ENCODE data around the gene OR6T1.

OR6T1 gene

DNA sequence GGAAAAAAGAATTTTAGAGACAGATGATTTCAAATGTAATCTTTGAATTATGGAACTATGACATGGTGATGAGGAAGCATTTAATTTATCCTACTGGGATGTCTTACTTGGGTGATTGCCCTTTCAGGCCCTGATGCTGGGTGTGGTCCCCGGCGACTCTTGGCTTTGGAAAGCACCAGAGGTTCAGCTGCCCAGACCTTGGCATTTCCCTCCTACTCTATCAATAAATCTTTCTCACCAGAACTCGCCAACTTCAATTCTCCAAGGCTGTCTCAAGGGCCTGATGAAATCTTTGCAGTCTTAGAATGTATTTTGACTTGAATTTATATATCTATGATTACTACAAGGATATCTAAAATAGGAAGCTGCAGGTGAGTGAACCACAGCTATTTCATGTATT, 22.7 kb downstream of the OR6T1 start:
- H3K27me3 ChIP-seq (ENCODE audit: control insufficient read depth in 2 of 2, insufficient read depth in 2 of 2, low read length in 2 of 2), result no peaks in the 10 kb centered on the region
- H3K4me3 ChIP-seq (ENCODE audit: low read length in 2 of 2), result no peak overlapping the region
- no peaks in the 10 kb centered on the region for H3K4me1 ChIP-seq (ENCODE audit: control insufficient read depth in 2 of 2, insufficient read depth in 2 of 2, low read length in 2 of 2)
- H3K9me3 ChIP-seq (ENCODE audit: control insufficient read depth in 2 of 2, low read length in 2 of 2), result no peaks in the 10 kb centered on the region
- no peak overlapping the region for H3K9ac ChIP-seq (ENCODE audit: low read depth in 1 of 2, low read length in 2 of 2)
- H3K27ac ChIP-seq (ENCODE audit: low read depth in 2 of 2, low read length in 2 of 2), result no peak overlapping the region
- H3K36me3 ChIP-seq (ENCODE audit: control insufficient read depth in 2 of 2, insufficient read depth in 2 of 2, low read length in 2 of 2), result no peaks in the 10 kb centered on the region

DNA sequence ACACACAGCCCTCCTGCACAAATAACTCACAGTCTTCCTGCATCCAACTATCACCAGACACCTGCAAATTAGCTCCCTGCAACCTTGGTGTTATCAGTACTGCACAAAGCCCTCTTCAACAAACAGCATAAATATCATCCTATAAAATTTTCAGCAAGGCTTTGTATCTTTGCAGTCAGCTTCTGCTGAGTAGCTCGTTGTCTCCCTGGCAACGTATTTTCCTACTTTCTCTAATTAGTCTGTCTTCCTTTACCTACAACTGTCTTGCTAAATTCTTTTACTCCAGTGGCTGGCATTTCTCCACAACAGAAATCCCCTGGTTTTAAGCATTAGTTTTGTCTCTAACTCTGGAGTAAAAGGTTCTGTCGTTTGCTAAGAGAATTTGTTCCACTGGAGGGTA, 37.8 kb downstream of the OR6T1 start:
- Histone ChIP-seq H3K27ac (ENCODE audit: low read depth in 2 of 2, low read length in 2 of 2) (no peak overlapping the region), H3K4me3 (ENCODE audit: low read length in 2 of 2) (no peak overlapping the region), H3K4me1 (ENCODE audit: control insufficient read depth in 2 of 2, insufficient read depth in 2 of 2, low read length in 2 of 2) (no peaks in the 10 kb centered on the region), H3K9me3 (ENCODE audit: control insufficient read depth in 2 of 2, low read length in 2 of 2) (no peaks in the 10 kb centered on the region), H3K27me3 (ENCODE audit: control insufficient read depth in 2 of 2, insufficient read depth in 2 of 2, low read length in 2 of 2) (no peaks in the 10 kb centered on the region), H3K36me3 (ENCODE audit: control insufficient read depth in 2 of 2, insufficient read depth in 2 of 2, low read length in 2 of 2) (no peaks in the 10 kb centered on the region), H3K9ac (ENCODE audit: low read depth in 1 of 2, low read length in 2 of 2) (no peak overlapping the region)

DNA sequence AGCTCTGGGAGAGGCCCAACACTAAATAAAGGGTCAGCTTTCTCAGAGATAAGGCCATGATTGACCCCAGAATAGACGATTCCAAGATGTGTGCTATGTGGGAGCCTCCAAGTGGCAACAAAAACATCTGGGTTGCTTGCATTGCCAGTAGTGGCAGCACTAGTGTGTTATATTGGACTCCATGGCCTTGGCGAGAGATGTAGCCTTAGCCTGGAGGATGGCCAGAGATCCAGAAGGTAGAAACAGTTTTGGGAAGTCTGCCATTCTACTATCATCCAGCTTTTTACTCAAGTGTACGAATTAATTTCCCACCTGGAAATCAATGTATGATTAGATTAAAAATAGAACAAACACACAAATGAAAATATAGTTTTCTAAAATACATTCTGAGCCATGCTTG, 38.7 kb downstream of the OR6T1 start:
- H3K4me3 ChIP-seq (ENCODE audit: low read length in 2 of 2), result no peak overlapping the region
- no peak overlapping the region for H3K27ac ChIP-seq (ENCODE audit: low read depth in 2 of 2, low read length in 2 of 2)
- H3K9ac ChIP-seq (ENCODE audit: low read depth in 1 of 2, low read length in 2 of 2), result no peak overlapping the region
- no peaks in the 10 kb centered on the region for H3K9me3 ChIP-seq (ENCODE audit: control insufficient read depth in 2 of 2, low read length in 2 of 2)
- H3K4me1 ChIP-seq (ENCODE audit: control insufficient read depth in 2 of 2, insufficient read depth in 2 of 2, low read length in 2 of 2), result no peaks in the 10 kb centered on the region
- no peaks in the 10 kb centered on the region for H3K27me3 ChIP-seq (ENCODE audit: control insufficient read depth in 2 of 2, insufficient read depth in 2 of 2, low read length in 2 of 2)
- no peaks in the 10 kb centered on the region for H3K36me3 ChIP-seq (ENCODE audit: control insufficient read depth in 2 of 2, insufficient read depth in 2 of 2, low read length in 2 of 2)

DNA sequence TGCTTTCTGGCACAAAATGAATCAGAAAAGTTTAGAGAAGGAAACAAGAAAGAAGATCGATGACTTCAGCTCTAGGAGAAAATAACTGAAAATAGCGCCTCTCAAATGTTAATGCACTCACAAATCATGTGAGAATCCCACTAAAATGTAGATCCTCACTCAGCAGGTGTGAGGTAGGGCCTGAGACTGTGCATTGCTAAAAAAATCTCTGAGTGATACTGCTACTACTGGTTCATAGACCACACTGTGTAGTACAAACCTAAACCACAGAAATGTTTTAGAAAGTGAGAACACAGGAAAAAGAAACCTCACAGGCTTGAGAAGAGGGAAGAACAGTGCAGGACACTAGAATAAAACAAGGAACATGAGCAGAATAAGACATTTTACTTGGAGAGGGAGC, 39.7 kb downstream of the OR6T1 start:
- Histone ChIP-seq H3K4me3 (ENCODE audit: low read length in 2 of 2) (no peak overlapping the region), H3K9me3 (ENCODE audit: control insufficient read depth in 2 of 2, low read length in 2 of 2) (no peaks in the 10 kb centered on the region), H3K27me3 (ENCODE audit: control insufficient read depth in 2 of 2, insufficient read depth in 2 of 2, low read length in 2 of 2) (no peaks in the 10 kb centered on the region), H3K27ac (ENCODE audit: low read depth in 2 of 2, low read length in 2 of 2) (no peak overlapping the region), H3K36me3 (ENCODE audit: control insufficient read depth in 2 of 2, insufficient read depth in 2 of 2, low read length in 2 of 2) (no peaks in the 10 kb centered on the region), H3K4me1 (ENCODE audit: control insufficient read depth in 2 of 2, insufficient read depth in 2 of 2, low read length in 2 of 2) (no peaks in the 10 kb centered on the region), H3K9ac (ENCODE audit: low read depth in 1 of 2, low read length in 2 of 2) (no peak overlapping the region)

DNA sequence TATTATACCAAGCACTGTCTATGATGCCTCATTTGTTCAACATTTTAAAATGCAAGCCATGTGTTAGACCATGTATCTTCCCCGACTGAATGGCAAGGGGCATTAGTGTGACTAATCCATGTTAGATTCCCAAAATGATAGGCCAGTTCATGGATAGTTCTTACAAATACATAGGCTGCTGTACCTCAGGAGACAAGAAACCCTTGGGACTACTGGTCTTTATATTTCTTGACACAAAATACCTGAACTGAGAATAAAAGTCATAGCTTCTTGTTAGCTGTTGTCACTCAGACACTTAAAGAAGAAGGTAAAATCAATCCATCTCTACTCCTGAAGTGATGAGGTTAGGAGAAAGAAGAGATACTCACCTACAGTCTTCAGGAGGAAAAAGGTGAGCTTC, 41.8 kb downstream of the OR6T1 start, which contains the start of gene OR8D4:
Gene OR8D4, plus strand, starts transcription at position 301 of the 400 bp plus-strand sequence. CDS start 4,265 bp downstream, outside the sequence.
- Histone ChIP-seq H3K4me3 (ENCODE audit: low read length in 2 of 2) (no peak within 1 kb of the TSS), H3K36me3 (ENCODE audit: control insufficient read depth in 2 of 2, insufficient read depth in 2 of 2, low read length in 2 of 2) (no peaks in the 10 kb centered on the region), H3K27me3 (ENCODE audit: control insufficient read depth in 2 of 2, insufficient read depth in 2 of 2, low read length in 2 of 2) (no peaks in the 10 kb centered on the region), H3K4me1 (ENCODE audit: control insufficient read depth in 2 of 2, insufficient read depth in 2 of 2, low read length in 2 of 2) (no peaks in the 10 kb centered on the region), H3K27ac (ENCODE audit: low read depth in 2 of 2, low read length in 2 of 2) (no peak within 1 kb of the TSS), H3K9ac (ENCODE audit: low read depth in 1 of 2, low read length in 2 of 2) (no peak within 1 kb of the TSS), H3K9me3 (ENCODE audit: control insufficient read depth in 2 of 2, low read length in 2 of 2) (no peaks in the 10 kb centered on the region)

DNA sequence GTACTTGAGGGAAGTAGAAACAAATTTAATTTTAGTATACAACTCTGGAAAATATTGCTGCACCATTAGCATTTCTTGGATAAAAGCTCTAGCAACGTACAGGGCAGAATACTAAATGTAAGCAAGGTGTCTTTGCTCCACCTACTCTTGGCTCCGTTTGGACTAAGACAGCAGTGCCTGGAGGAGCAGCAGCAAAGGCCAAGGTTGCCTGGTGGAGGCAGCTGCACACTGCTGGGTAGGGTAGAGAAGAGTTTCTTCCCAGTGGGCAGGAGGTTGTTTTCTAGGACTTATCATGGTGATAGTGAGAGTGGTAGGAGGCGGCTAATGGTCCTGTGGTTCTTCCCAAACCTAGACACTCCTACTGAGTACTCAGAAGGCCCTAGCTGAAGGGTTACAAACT, 43.8 kb downstream of the OR6T1 start:
- Histone ChIP-seq H3K9me3 (ENCODE audit: control insufficient read depth in 2 of 2, low read length in 2 of 2) (no peaks in the 10 kb centered on the region), H3K4me3 (ENCODE audit: low read length in 2 of 2) (no peak overlapping the region), H3K27me3 (ENCODE audit: control insufficient read depth in 2 of 2, insufficient read depth in 2 of 2, low read length in 2 of 2) (no peaks in the 10 kb centered on the region), H3K9ac (ENCODE audit: low read depth in 1 of 2, low read length in 2 of 2) (no peak overlapping the region), H3K36me3 (ENCODE audit: control insufficient read depth in 2 of 2, insufficient read depth in 2 of 2, low read length in 2 of 2) (no peaks in the 10 kb centered on the region), H3K27ac (ENCODE audit: low read depth in 2 of 2, low read length in 2 of 2) (no peak overlapping the region), H3K4me1 (ENCODE audit: control insufficient read depth in 2 of 2, insufficient read depth in 2 of 2, low read length in 2 of 2) (no peaks in the 10 kb centered on the region)

Measured in mucosa of rectum (tissue), 2 donors.